Thymus (tissue), 14 donors: Measurements from ENCODE around the gene AK3. TPM values are rescaled to one million over a fixed set of nuclear protein-coding genes. Genes with fewer than 3 reads are reported as not detected.
"Not testable (repeated sequence)": the region's sequence is repeated elsewhere in the genome, so short reads cannot be mapped to it uniquely, and the experiment has no call there.

Experiments used
- DNase-seq, 9 donors: peaks; one replicate each; pipeline ENCODE4 v3.0.0-alpha.2; 2013; ENCODE audit warnings: low spot score in 9 of 9, low read depth in 6 of 9, missing footprints in 1 of 9
- H3K27ac ChIP-seq, 2 donors: one replicate each; pipeline ENCODE4 v1.5.1; 2013; ENCODE audit warnings: control low read depth in 1 of 2, low read depth in 1 of 2, low read length in 1 of 2, mild to moderate bottlenecking in 1 of 2, moderate library complexity in 1 of 2
- H3K27me3 ChIP-seq, 2 donors: one replicate each; pipeline ENCODE4 v1.5.1; 2013; ENCODE audit warnings: low read length in 1 of 2; ENCODE audit not compliant: control insufficient read depth in 2 of 2, insufficient read depth in 1 of 2
- H3K36me3 ChIP-seq, 2 donors: one replicate each; pipeline ENCODE4 v1.5.1; 2013; ENCODE audit warnings: low read length in 1 of 2, mild to moderate bottlenecking in 1 of 2, moderate library complexity in 1 of 2; ENCODE audit not compliant: control insufficient read depth in 2 of 2, insufficient read depth in 2 of 2
- H3K4me1 ChIP-seq, 2 donors: one replicate each; pipeline ENCODE4 v1.5.1; 2013; ENCODE audit warnings: low read length in 2 of 2; ENCODE audit not compliant: control insufficient read depth in 2 of 2, insufficient read depth in 2 of 2
- H3K4me3 ChIP-seq, 2 donors: one replicate each; pipeline ENCODE4 v1.5.1; 2013; ENCODE audit warnings: low read length in 2 of 2, control low read depth in 1 of 2, mild to moderate bottlenecking in 1 of 2
- H3K9me3 ChIP-seq, 2 donors: one replicate each; pipeline ENCODE4 v1.5.1; 2013; ENCODE audit warnings: low read length in 1 of 2, mild to moderate bottlenecking in 1 of 2; ENCODE audit not compliant: control insufficient read depth in 2 of 2, insufficient read depth in 1 of 2
- WGBS: extraction: QIAGEN DNeasy Blood & Tissue Kit; methylation state at CpG from one replicate; pipeline ENCODE4 v1.1.7; 2013; 5-methylcytosine and 5-hydroxymethylcytosine counted together
- long read RNA-seq, 10 donors: transcript quantifications; one replicate each; lab custom pipeline, GENCODE V29; 2026
- polyA plus RNA-seq: library from polyadenylated mRNA; stranded (reverse); fragments of 200-250 nt; gene quantifications from one replicate; pipeline ENCODE4 v1.2.3, GENCODE V29; 2013
- total RNA-seq: library from RNA; stranded (reverse); fragments of 120-200 nt; gene quantifications from one replicate; pipeline ENCODE4 v1.2.4, GENCODE V29; 2013
- donor health status: healthy.

AK3 gene
- total RNA-seq (25.1 TPM), polyA plus RNA-seq (85.7 TPM)
- long read RNA-seq, donor 1, partial matches to known transcripts: 0 of 3 reads
- long read RNA-seq, donor 1, other reads (novel, unspliced or antisense): 0 of 3 reads
- long read RNA-seq, donor 2: 0 reads
- long read RNA-seq, donor 3, transcript AK3-202 (5 exons, 2,736 nt): major isoform, 17 of 17 reads
- long read RNA-seq, donor 3, partial matches to known transcripts: 0 of 17 reads
- long read RNA-seq, donor 3, other reads (novel, unspliced or antisense): 0 of 17 reads
- long read RNA-seq, donor 4, transcript AK3-202 (5 exons, 2,736 nt): major isoform, 5 of 5 reads
- long read RNA-seq, donor 4, partial matches to known transcripts: 0 of 5 reads
- long read RNA-seq, donor 4, other reads (novel, unspliced or antisense): 0 of 5 reads
- long read RNA-seq, donor 5, transcript AK3-202 (5 exons, 2,736 nt): major isoform, 23 of 41 reads
- long read RNA-seq, donor 5, partial matches to known transcripts: 17 of 41 reads
- long read RNA-seq, donor 5, other reads (novel, unspliced or antisense): 0 of 41 reads
- long read RNA-seq, donor 6, transcript AK3-202 (5 exons, 2,736 nt): major isoform, 14 of 14 reads
- long read RNA-seq, donor 6, partial matches to known transcripts: 0 of 14 reads
- long read RNA-seq, donor 6, other reads (novel, unspliced or antisense): 0 of 14 reads
- long read RNA-seq, donor 7, transcript AK3-202 (5 exons, 2,736 nt): major isoform, 25 of 28 reads
- long read RNA-seq, donor 7, partial matches to known transcripts: 0 of 28 reads
- long read RNA-seq, donor 7, other reads (novel, unspliced or antisense): 0 of 28 reads
- long read RNA-seq, donor 8, transcript AK3-202 (5 exons, 2,736 nt): major isoform, 6 of 6 reads
- long read RNA-seq, donor 8, partial matches to known transcripts: 0 of 6 reads
- long read RNA-seq, donor 8, other reads (novel, unspliced or antisense): 0 of 6 reads
- long read RNA-seq, donor 9, transcript AK3-202 (5 exons, 2,736 nt): major isoform, 8 of 8 reads
- long read RNA-seq, donor 9, partial matches to known transcripts: 0 of 8 reads
- long read RNA-seq, donor 9, other reads (novel, unspliced or antisense): 0 of 8 reads
- long read RNA-seq, donor 10, transcript AK3-202 (5 exons, 2,736 nt): major isoform, 21 of 38 reads
- long read RNA-seq, donor 10, partial matches to known transcripts: 17 of 38 reads
- long read RNA-seq, donor 10, other reads (novel, unspliced or antisense): 0 of 38 reads

DNA sequence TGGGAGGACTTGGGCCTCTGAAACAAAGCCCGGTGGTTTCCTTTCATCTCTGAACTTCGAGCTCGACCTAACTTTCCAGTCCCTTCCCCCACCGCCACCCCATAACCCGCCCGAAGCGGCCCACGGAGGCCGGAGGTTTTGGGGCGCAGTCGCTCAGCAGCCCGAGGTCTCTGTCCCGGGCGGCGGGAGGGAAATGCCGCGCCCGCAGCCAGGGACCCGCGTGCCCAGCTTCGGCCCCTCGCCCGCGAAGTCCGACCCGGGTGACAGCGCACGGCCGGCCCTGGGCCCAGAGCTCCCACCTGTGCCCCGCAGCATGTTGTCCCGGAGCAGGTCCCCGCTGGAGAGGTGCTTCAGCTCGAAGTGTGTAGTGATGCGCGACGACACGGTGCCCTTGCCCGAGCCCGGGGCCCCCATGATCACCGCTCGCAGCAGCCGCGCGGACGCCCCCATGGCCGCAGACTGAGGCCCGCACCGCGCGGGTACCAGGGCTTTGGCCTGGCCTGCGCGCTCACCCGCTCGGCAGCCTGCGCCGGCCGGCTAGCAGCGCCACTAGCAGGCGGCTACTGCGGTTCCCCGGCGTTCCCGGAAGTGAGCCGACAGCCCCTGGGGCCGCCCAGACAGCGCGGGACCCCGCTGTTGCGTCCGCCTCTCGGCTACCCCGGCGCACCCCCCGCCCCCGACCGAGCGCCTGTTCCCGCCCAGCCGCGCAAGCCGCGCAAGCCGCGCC is at the start of gene AK3:
Gene AK3, minus strand, starts transcription at position 565 of the 727 bp plus-strand sequence. Its CDS starts 115 bp downstream, at position 450.
- Histone ChIP-seq H3K36me3 (no peaks in the 10 kb centered on the region), H3K4me3 (peak within 1 kb of the TSS; percentile 66 to 94), H3K4me1 (peaks cover 9 to 12% of the 10 kb centered on the region in 2 donors), H3K9me3 (no peaks in the 10 kb centered on the region), H3K27ac (peak within 1 kb of the TSS; percentile 84 to 94), H3K27me3 (no peaks in the 10 kb centered on the region)
- under 1% methylated on average over 84 of the region's 84 CpGs for WGBS
- DNase-seq: peak in 7 of 9 donors; percentile 61 to 85 (median 77)

DNA sequence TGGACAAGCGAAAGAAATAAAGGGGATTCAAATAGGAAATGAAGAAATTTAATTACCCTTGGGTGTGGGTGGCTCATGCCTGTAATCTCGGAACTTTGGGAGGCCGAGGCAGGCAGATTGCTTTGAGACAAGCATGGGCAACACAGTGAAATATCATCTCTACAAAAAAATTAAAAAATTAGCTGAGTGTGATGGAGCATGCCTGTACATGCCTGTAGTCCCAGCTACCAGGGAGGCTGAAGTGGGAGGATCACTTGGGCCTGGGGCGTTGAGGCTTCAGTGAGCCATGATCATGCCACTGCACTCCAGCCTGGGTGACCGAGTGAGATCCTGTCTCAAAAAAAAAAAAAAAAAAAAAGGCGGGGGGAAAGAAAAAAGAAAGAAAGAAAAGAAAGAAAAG is 47.7 kb upstream of the AK3 start:
- Histone ChIP-seq H3K9me3 (no peaks in the 10 kb centered on the region), H3K27ac (no peak overlapping the region), H3K4me1 (peaks cover 5 to 13% of the 10 kb centered on the region in 2 donors), H3K4me3 (no peak overlapping the region), H3K36me3 (no peaks in the 10 kb centered on the region), H3K27me3 (no peaks in the 10 kb centered on the region)
- WGBS: 96% methylated on average over 5 of the region's 6 CpGs
- no peak for DNase-seq

DNA sequence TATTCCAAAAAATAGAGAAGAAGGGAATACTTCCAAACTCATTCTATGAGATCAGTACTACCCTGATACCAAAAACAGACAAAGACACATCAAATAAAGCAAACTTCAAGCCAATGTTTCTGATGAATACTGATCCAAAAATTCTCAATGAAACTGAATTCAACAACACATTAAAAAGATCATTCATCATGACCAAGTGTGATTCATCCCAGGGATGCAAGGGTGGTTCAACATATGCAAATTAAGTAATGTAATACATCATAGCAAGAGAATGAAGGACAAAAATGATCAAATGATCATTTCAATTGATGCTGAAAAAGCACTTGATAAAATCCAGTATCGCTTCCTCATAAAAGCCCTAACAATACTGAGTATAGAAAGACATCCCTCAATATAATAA is 46.9 kb upstream of the AK3 start:
- H3K36me3 ChIP-seq: no peaks in the 10 kb centered on the region
- 95% methylated on average over 1 of the region's 1 CpG for WGBS
- no peak for DNase-seq
- peaks cover 5 to 8% of the 10 kb centered on the region in 2 donors for H3K4me1 ChIP-seq
- H3K27ac ChIP-seq: no peak overlapping the region
- no peaks in the 10 kb centered on the region for H3K9me3 ChIP-seq
- H3K4me3 ChIP-seq: no peak overlapping the region
- H3K27me3 ChIP-seq: no peaks in the 10 kb centered on the region

- WGBS: 98% methylated on average over 4 of the region's 4 CpGs
Measured at GRCh38 chr9:4786599-4786998, 45.6 kb upstream of the AK3 start.

GRCh38 chr9:4784403-4784802 is 43.4 kb upstream of the AK3 start:
- Histone ChIP-seq H3K36me3 (no peaks in the 10 kb centered on the region), H3K9me3 (no peaks in the 10 kb centered on the region), H3K4me3 (no peak overlapping the region), H3K27me3 (no peaks in the 10 kb centered on the region), H3K4me1 (no peaks in the 10 kb centered on the region), H3K27ac (no peak overlapping the region)
- no peak for DNase-seq
- WGBS: 90% methylated on average over 2 of the region's 2 CpGs

More at GRCh38 chr9:4786599-4786998, 45.6 kb upstream of the AK3 start:
- Histone ChIP-seq H3K27me3 (no peaks in the 10 kb centered on the region), H3K9me3 (no peaks in the 10 kb centered on the region), H3K4me1 (peaks cover under 1 to 2% of the 10 kb centered on the region in 2 donors), H3K36me3 (no peaks in the 10 kb centered on the region), H3K4me3 (no peak overlapping the region), H3K27ac (no peak overlapping the region)
- no peak for DNase-seq

GRCh38 chr9:4783191-4783590 is 42.2 kb upstream of the AK3 start:
- H3K27me3 ChIP-seq, H3K9me3 ChIP-seq, DNase-seq, H3K27ac ChIP-seq, H3K4me3 ChIP-seq, H3K4me1 ChIP-seq, H3K36me3 ChIP-seq: not testable (repeated sequence)
- WGBS: 93% methylated on average over 4 of the region's 4 CpGs

DNA sequence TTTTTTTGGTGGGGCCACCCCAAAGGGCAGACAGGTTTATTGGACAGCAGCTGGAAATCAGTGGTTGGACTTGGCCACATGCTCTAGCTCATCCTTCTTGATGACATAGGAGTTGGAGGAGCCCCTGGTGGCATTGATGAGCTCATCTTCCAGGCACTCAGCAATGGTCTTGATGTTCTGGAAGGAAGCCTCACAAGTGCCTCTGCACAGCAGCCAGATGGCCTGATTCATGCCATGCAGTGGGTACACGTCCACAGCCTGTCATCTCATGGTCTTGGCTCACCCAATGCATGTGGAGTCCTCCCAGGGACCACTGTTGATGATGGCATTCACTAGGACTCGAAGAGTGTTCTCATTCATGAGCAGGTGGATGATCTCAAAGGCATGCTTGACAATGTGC is 40.4 kb upstream of the AK3 start:
- Histone ChIP-seq H3K27ac (no peak overlapping the region), H3K36me3 (no peaks in the 10 kb centered on the region), H3K4me3 (no peak overlapping the region), H3K9me3 (no peaks in the 10 kb centered on the region), H3K27me3 (no peaks in the 10 kb centered on the region), H3K4me1 (no peaks in the 10 kb centered on the region)
- WGBS: 86% methylated on average over 2 of the region's 2 CpGs
- DNase-seq: no peak

DNA sequence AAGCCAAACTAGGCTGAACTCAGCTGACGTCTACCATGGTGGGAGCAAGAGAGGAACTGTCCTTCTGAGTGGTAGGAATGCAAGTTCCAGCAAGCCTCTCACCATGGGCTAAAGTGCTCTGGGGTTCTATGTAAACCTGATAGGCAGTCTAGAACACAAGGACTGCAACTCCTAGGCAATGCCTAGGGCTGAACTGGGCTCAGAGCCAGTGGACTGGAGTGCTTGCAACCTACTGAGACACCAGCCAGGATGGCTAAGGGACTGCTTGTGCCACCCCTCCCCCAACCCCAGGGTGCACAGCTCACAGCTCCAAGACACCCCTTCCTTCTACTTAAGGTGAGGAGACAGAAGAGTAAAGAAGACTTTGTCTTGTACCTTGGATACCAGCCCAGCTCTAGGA is 39.6 kb upstream of the AK3 start:
- DNase-seq: no peak
- 98% methylated on average over 1 of the region's 1 CpG for WGBS
- Histone ChIP-seq H3K9me3 (no peaks in the 10 kb centered on the region), H3K4me3 (no peak overlapping the region), H3K36me3 (no peaks in the 10 kb centered on the region), H3K27ac (no peak overlapping the region), H3K27me3 (no peaks in the 10 kb centered on the region), H3K4me1 (no peaks in the 10 kb centered on the region)
